AG09309 (cell line): ENCODE measurements around the gene TSPAN10.

ENCODE experiments used
- DNase-seq: peaks from one replicate; pipeline ENCODE4 v3.0.0-alpha.2; 2010; ENCODE audit warnings: low read depth
- H3K4me3 ChIP-seq: 2 replicates; pipeline ENCODE4 v1.5.1; 2011; ENCODE audit warnings: mild to moderate bottlenecking, low read depth, low read length, moderate library complexity; ENCODE audit not compliant: control insufficient read depth
- TF ChIP-seq, protein P1 (sequence below): IDR thresholded peaks from 2 replicates; pipeline ENCODE4 v1.5.1; 2011; ENCODE audit warnings: mild to moderate bottlenecking, low read depth, low read length, inconsistent platforms; ENCODE audit not compliant: insufficient read depth, control insufficient read depth; ENCODE audit errors: missing control alignments

Gene TSPAN10

DNA sequence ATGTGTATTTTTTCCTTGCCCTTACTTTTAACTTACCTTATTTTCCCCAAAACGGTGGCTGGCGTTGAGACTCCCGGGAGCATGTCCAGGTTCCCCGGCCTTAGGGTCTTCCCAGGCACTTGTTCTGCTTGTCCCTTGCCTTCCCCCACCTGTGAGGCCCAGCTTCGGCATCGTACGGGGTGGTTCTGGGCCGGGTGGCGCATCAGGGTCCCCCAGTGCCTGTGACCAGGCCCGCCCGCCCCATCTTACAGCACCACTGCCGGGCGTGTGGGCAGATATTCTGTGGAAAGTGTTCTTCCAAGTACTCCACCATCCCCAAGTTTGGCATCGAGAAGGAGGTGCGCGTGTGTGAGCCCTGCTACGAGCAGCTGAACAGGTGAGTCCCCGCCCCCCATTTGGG, 54.2 kb downstream of the TSPAN10 start:
- TF ChIP-seq, protein P1, sequence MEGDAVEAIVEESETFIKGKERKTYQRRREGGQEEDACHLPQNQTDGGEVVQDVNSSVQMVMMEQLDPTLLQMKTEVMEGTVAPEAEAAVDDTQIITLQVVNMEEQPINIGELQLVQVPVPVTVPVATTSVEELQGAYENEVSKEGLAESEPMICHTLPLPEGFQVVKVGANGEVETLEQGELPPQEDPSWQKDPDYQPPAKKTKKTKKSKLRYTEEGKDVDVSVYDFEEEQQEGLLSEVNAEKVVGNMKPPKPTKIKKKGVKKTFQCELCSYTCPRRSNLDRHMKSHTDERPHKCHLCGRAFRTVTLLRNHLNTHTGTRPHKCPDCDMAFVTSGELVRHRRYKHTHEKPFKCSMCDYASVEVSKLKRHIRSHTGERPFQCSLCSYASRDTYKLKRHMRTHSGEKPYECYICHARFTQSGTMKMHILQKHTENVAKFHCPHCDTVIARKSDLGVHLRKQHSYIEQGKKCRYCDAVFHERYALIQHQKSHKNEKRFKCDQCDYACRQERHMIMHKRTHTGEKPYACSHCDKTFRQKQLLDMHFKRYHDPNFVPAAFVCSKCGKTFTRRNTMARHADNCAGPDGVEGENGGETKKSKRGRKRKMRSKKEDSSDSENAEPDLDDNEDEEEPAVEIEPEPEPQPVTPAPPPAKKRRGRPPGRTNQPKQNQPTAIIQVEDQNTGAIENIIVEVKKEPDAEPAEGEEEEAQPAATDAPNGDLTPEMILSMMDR = no peak
- no peak overlapping the region for H3K4me3 ChIP-seq
- no peak for DNase-seq

DNA sequence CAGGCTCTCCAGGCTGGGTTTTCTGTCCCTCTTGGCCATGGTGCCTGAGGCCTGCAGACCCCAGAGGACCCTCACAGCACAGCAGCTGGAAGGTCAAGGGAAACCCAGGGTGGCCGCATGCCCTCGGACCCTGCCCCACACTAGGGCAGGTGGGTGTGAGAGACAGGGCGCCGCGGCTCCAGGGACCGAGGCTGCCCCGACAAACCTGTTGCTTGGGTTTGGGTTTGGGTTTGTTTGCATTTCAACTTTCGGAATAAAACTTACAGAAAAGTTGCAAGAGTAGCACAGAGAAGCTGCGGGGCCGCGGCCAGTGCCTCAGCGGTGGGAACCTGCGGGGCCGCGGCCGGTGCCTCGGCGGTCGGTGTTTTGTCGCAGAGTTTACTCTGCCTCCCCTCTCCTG, 54.6 kb downstream of the TSPAN10 start:
- TF ChIP-seq, protein P1 = no peak
- no peak overlapping the region for H3K4me3 ChIP-seq
- no peak for DNase-seq

DNA sequence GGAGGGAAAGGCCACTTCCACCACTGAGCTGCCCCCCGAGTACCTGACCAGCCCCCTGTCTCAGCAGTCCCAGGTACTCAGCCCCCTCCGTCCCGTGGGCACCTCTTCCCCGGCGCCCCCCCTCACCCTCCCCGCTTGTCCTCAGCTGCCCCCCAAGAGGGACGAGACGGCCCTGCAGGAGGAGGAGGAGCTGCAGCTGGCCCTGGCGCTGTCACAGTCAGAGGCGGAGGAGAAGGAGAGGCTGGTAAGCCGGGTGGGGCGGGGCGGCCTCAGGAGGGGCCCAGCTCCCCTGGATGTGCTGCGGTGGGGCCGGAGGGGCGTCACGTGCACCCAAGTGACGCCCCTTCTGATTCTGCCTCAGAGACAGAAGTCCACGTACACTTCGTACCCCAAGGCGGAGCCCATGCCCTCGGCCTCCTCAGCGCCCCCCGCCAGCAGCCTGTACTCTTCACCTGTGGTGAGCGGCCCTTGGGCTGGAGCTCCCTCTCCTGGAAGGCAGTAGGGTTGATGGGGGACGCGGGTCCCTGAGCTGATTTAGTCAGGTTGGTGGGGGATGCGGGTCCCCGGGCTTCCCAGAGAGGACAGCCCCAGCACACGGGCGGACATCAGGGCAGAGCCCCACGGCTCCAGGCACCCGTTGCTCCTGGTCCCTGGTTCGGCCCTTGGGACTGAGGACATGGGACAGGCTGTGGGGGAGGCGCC, 56.7 kb downstream of the TSPAN10 start:
- no peak for DNase-seq
- TF ChIP-seq, protein P1 = no peak
- H3K4me3 ChIP-seq = no peak overlapping the region

DNA sequence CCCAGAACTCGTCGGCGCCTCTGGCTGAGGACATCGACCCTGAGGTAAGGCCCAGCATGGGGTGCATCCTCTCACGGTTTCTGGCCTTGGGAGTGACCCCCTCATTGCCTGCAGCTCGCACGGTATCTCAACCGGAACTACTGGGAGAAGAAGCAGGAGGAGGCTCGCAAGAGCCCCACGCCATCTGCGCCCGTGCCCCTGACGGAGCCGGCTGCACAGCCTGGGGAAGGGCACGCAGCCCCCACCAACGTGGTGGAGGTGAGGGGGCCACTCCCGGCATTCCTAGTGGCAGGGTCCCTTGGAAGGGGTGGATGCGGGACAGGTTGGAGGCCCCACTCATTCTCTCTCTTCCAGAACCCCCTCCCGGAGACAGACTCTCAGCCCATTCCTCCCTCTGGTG, 57.8 kb downstream of the TSPAN10 start:
- TF ChIP-seq, protein P1 = no peak
- H3K4me3 ChIP-seq = no peak overlapping the region
- no peak for DNase-seq

DNA sequence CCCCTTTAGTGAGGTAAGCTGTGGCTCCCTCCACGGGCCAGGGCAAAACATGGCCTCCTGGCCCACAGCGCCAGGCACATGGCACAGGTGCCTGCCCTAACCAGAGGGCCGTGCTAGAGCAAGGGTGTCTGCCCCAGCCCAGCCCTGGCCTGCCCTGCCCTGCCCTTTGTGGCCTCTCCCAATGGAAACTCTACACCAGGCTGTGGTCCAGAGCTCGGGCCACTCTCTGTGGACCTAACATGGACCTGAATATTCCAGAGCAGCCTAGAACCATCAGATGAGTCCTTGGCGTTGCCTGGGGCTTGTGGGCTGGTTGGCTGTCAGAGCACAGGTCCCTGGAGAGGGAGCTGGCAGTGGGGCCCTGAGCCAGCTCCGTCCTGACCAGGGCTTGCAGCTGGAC, 58.2 kb downstream of the TSPAN10 start:
- DNase-seq = no peak
- H3K4me3 ChIP-seq = no peak overlapping the region

DNA sequence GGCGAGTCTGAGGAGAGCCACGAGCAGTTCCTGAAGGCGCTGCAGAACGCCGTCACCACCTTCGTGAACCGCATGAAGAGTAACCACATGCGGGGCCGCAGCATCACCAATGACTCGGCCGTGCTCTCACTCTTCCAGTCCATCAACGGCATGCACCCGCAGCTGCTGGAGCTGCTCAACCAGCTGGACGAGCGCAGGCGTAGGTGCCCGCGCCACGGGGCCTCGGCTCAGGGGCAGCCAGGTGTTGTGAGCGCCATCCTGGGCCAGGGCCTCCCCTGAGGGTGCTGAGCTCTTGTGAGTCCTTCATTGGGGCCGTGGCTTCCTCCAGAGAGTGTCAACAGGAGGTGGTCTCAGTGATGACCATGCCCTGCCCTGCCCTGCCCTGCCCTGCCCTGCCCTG, 58.8 kb downstream of the TSPAN10 start:
- TF ChIP-seq, protein P1 = no peak
- no peak for DNase-seq
- H3K4me3 ChIP-seq = no peak overlapping the region

More for the DNA sequence above, 58.2 kb downstream of the TSPAN10 start:
- TF ChIP-seq, protein P1 = no peak
